ENCODE data around the gene IFNK. TPM values are rescaled to one million over a fixed set of nuclear protein-coding genes. Genes with fewer than 3 reads are reported as not detected.

IFNK gene
- total RNA-seq, 1 donor from 2014 or later: not detected

GRCh38 chr9:27476870-27477515, 47.1 kb upstream of the IFNK start:
- DNase-seq (ENCODE audit: low read depth) (no peak), FAIRE-seq (no peak)
- Mint-ChIP-seq H3K4me1 (ENCODE audit: low read depth, unreplicated experiment) (peaks cover 6% of the 10 kb centered on the region), H3K27ac (ENCODE audit: unreplicated experiment) (no peak overlapping the region), H3K36me3 (ENCODE audit: low read depth, unreplicated experiment) (peaks cover 4% of the 10 kb centered on the region), H3K4me3 (ENCODE audit: unreplicated experiment) (no peak overlapping the region), H3K9me3 (ENCODE audit: unreplicated experiment) (peaks cover 5% of the 10 kb centered on the region), H3K27me3 (ENCODE audit: low read depth, unreplicated experiment) (no peaks in the 10 kb centered on the region)
- Histone ChIP-seq H3K9me3 (ENCODE audit: insufficient read depth, low read depth, low read length) (no peaks in the 10 kb centered on the region), H3K4me1 (ENCODE audit: insufficient read depth, low read length) (no peaks in the 10 kb centered on the region), H4K20me1 (ENCODE audit: insufficient read depth, low read length) (no peaks in the 10 kb centered on the region), H3K9ac (ENCODE audit: low read length) (no peak overlapping the region), H3K27me3 (ENCODE audit: insufficient read depth, low read length) (no peaks in the 10 kb centered on the region), H3K79me2 (ENCODE audit: insufficient read depth, low read length) (no peaks in the 10 kb centered on the region), H3K27ac (ENCODE audit: low read depth, low read length) (no peak overlapping the region), H3K4me3 (ENCODE audit: insufficient read depth, low read depth, low read length) (no peak overlapping the region), H3K36me3 (ENCODE audit: insufficient read depth, low read length) (no peaks in the 10 kb centered on the region), H2AFZ (ENCODE audit: low read depth, low read length) (no peak overlapping the region), H3K4me2 (ENCODE audit: low read length) (no peak overlapping the region)
- TF ChIP-seq CTCF (IDR thresholded peaks at IDR 0.05; ENCODE audit: insufficient read depth, low read depth, low read length) (no peak), EZH2 (IDR thresholded peaks at IDR 0.05; ENCODE audit: insufficient read depth, low read length) (no peak)

GRCh38 chr9:27478322-27478721, 45.8 kb upstream of the IFNK start:
- H3K27ac ChIP-seq (ENCODE audit: low read depth, low read length): no peak overlapping the region
- no peak for FAIRE-seq
- H3K9me3 Mint-ChIP-seq (ENCODE audit: unreplicated experiment): peaks cover 5% of the 10 kb centered on the region
- H3K27me3 ChIP-seq (ENCODE audit: insufficient read depth, low read length): no peaks in the 10 kb centered on the region
- H3K36me3 ChIP-seq (ENCODE audit: insufficient read depth, low read length): no peaks in the 10 kb centered on the region
- H4K20me1 ChIP-seq (ENCODE audit: insufficient read depth, low read length): no peaks in the 10 kb centered on the region
- H3K36me3 Mint-ChIP-seq (ENCODE audit: low read depth, unreplicated experiment): peaks cover 4% of the 10 kb centered on the region
- no peak overlapping the region for H2AFZ ChIP-seq (ENCODE audit: low read depth, low read length)
- H3K4me1 ChIP-seq (ENCODE audit: insufficient read depth, low read length): no peaks in the 10 kb centered on the region
- no peak overlapping the region for H3K9ac ChIP-seq (ENCODE audit: low read length)
- no peak overlapping the region for H3K4me2 ChIP-seq (ENCODE audit: low read length)
- no peaks in the 10 kb centered on the region for H3K79me2 ChIP-seq (ENCODE audit: insufficient read depth, low read length)
- H3K4me1 Mint-ChIP-seq (ENCODE audit: low read depth, unreplicated experiment): peaks cover 3% of the 10 kb centered on the region
- DNase-seq (ENCODE audit: low read depth): no peak
- no peak overlapping the region for H3K4me3 Mint-ChIP-seq (ENCODE audit: unreplicated experiment)
- H3K27ac Mint-ChIP-seq (ENCODE audit: unreplicated experiment): no peak overlapping the region
- no peak overlapping the region for H3K4me3 ChIP-seq (ENCODE audit: insufficient read depth, low read depth, low read length)
- TF ChIP-seq CTCF (IDR thresholded peaks at IDR 0.05; ENCODE audit: insufficient read depth, low read depth, low read length): no peak
- TF ChIP-seq EZH2 (IDR thresholded peaks at IDR 0.05; ENCODE audit: insufficient read depth, low read length): no peak
- no peaks in the 10 kb centered on the region for H3K9me3 ChIP-seq (ENCODE audit: insufficient read depth, low read depth, low read length)
- H3K27me3 Mint-ChIP-seq (ENCODE audit: low read depth, unreplicated experiment): no peaks in the 10 kb centered on the region

GRCh38 chr9:27482709-27483108, 41.4 kb upstream of the IFNK start:
- H3K27me3 Mint-ChIP-seq (ENCODE audit: low read depth, unreplicated experiment): no peaks in the 10 kb centered on the region
- no peak overlapping the region for H3K27ac ChIP-seq (ENCODE audit: low read depth, low read length)
- no peak for DNase-seq (ENCODE audit: low read depth)
- no peak overlapping the region for H3K4me2 ChIP-seq (ENCODE audit: low read length)
- H3K4me1 ChIP-seq (ENCODE audit: insufficient read depth, low read length): no peaks in the 10 kb centered on the region
- H3K27ac Mint-ChIP-seq (ENCODE audit: unreplicated experiment): no peak overlapping the region
- FAIRE-seq: no peak
- no peaks in the 10 kb centered on the region for H3K79me2 ChIP-seq (ENCODE audit: insufficient read depth, low read length)
- H3K9me3 ChIP-seq (ENCODE audit: insufficient read depth, low read depth, low read length): no peaks in the 10 kb centered on the region
- H3K4me1 Mint-ChIP-seq (ENCODE audit: low read depth, unreplicated experiment): peaks cover 3% of the 10 kb centered on the region
- no peaks in the 10 kb centered on the region for H4K20me1 ChIP-seq (ENCODE audit: insufficient read depth, low read length)
- H2AFZ ChIP-seq (ENCODE audit: low read depth, low read length): no peak overlapping the region
- peaks cover 5% of the 10 kb centered on the region for H3K9me3 Mint-ChIP-seq (ENCODE audit: unreplicated experiment)
- H3K4me3 ChIP-seq (ENCODE audit: insufficient read depth, low read depth, low read length): no peak overlapping the region
- H3K36me3 Mint-ChIP-seq (ENCODE audit: low read depth, unreplicated experiment): peaks cover 4% of the 10 kb centered on the region
- no peak overlapping the region for H3K9ac ChIP-seq (ENCODE audit: low read length)
- H3K36me3 ChIP-seq (ENCODE audit: insufficient read depth, low read length): no peaks in the 10 kb centered on the region
- H3K4me3 Mint-ChIP-seq (ENCODE audit: unreplicated experiment): no peak overlapping the region
- TF ChIP-seq EZH2 (IDR thresholded peaks at IDR 0.05; ENCODE audit: insufficient read depth, low read length) (no peak), CTCF (IDR thresholded peaks at IDR 0.05; ENCODE audit: insufficient read depth, low read depth, low read length) (no peak)
- H3K27me3 ChIP-seq (ENCODE audit: insufficient read depth, low read length): no peaks in the 10 kb centered on the region

Data from astrocyte (in vitro differentiated cells and primary cell).